Measurements from ENCODE around the gene MRGPRD.
A peak's percentile ranks its signal among the peaks of the same experiment; 100 is the strongest.

The MRGPRD gene

GRCh38 chr11:68950762-68951161 lies 30.0 kb downstream of the MRGPRD start:
- H3K4me3 ChIP-seq (ENCODE audit: low read depth, low read length), result no peak overlapping the region
- H3K27me3 ChIP-seq (replicated peaks), result no peaks in the 10 kb centered on the region
- no peaks in the 10 kb centered on the region for H3K36me3 ChIP-seq (replicated peaks)
- in situ Hi-C loops (cut with HindIII; ENCODE audit: low pct_ligation_motif_present, low sequenced_read_pairs), result no loop called here
- H3K27ac ChIP-seq, result no peak overlapping the region
- TF ChIP-seq CTCF (IDR thresholded peaks at IDR 0.05; ENCODE audit: low read depth, low read length, missing control alignments), result no peak
- no peak for DNase-seq

DNA sequence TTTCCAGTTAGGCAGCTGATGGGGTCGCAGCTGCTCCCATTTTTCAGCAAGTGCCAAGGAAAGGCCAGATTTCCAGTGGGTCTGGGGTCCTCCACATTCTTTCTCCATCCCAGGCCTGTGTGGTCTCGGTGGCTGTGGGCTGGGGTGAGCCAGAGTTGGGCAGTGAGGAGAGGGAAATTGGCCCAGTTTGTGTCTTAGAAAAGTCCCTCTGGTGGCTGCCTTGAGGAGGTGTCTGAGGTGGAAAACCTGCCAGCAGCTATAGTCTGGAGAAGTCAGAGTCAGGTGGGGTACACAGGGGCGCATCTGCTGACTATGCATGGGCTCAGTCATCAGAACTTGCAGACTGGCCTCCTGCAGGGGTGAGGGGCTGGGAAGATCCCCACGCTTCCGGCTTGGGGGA lies 30.5 kb downstream of the MRGPRD start:
- Histone ChIP-seq H3K27ac (no peak overlapping the region), H3K27me3 (replicated peaks) (no peaks in the 10 kb centered on the region), H3K4me3 (ENCODE audit: low read depth, low read length) (no peak overlapping the region), H3K36me3 (replicated peaks) (no peaks in the 10 kb centered on the region)
- TF ChIP-seq CTCF (IDR thresholded peaks at IDR 0.05; ENCODE audit: low read depth, low read length, missing control alignments), result peak; percentile 75
- in situ Hi-C loops (cut with HindIII; ENCODE audit: low pct_ligation_motif_present, low sequenced_read_pairs), result no loop called here
- DNase-seq, result no peak

- DNase-seq, result no peak
- Histone ChIP-seq H3K27ac (no peak overlapping the region), H3K36me3 (replicated peaks) (no peaks in the 10 kb centered on the region), H3K4me3 (ENCODE audit: low read depth, low read length) (no peak overlapping the region), H3K27me3 (replicated peaks) (no peaks in the 10 kb centered on the region)
- no peak for TF ChIP-seq CTCF (IDR thresholded peaks at IDR 0.05; ENCODE audit: low read depth, low read length, missing control alignments)
- in situ Hi-C loops (cut with HindIII; ENCODE audit: low pct_ligation_motif_present, low sequenced_read_pairs), result no loop called here
These were observed 31.9 kb downstream of the MRGPRD start for GRCh38 chr11:68948935-68949334.

DNA sequence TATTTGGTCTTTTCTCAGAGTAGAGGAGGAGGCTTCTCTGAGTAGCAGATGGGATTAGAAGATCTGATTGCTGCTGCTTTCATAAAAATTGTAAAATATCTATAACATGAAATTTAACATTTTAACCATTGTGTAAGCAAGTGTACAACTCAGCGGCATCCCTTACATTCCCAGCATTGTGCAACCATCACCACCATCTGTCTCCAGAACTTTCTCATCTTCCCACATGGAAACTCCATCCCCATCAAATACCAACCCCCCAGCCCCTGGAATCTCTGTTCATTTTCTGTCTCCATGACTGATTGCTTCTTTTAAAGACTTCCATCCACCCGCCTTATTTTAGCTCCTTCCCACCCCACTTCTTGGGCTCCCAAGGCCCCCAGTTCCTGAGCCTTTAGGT lies 32.3 kb downstream of the MRGPRD start:
- Histone ChIP-seq H3K27me3 (replicated peaks) (no peaks in the 10 kb centered on the region), H3K27ac (no peak overlapping the region), H3K36me3 (replicated peaks) (no peaks in the 10 kb centered on the region), H3K4me3 (ENCODE audit: low read depth, low read length) (no peak overlapping the region)
- in situ Hi-C loops (cut with HindIII; ENCODE audit: low pct_ligation_motif_present, low sequenced_read_pairs), result no loop called here
- no peak for DNase-seq
- TF ChIP-seq CTCF (IDR thresholded peaks at IDR 0.05; ENCODE audit: low read depth, low read length, missing control alignments), result no peak

GRCh38 chr11:68947151-68947550 lies 33.6 kb downstream of the MRGPRD start:
- Histone ChIP-seq H3K27me3 (replicated peaks) (no peaks in the 10 kb centered on the region), H3K4me3 (ENCODE audit: low read depth, low read length) (no peak overlapping the region), H3K27ac (no peak overlapping the region), H3K36me3 (replicated peaks) (no peaks in the 10 kb centered on the region)
- in situ Hi-C loops (cut with HindIII; ENCODE audit: low pct_ligation_motif_present, low sequenced_read_pairs), result no loop called here
- no peak for TF ChIP-seq CTCF (IDR thresholded peaks at IDR 0.05; ENCODE audit: low read depth, low read length, missing control alignments)
- DNase-seq, result no peak

GRCh38 chr11:68946416-68947090 lies 34.2 kb downstream of the MRGPRD start:
- TF ChIP-seq CTCF (IDR thresholded peaks at IDR 0.05; ENCODE audit: low read depth, low read length, missing control alignments), result no peak
- peak overlapping the region; percentile 63 for H3K27ac ChIP-seq
- no peaks in the 10 kb centered on the region for H3K27me3 ChIP-seq (replicated peaks)
- DNase-seq, result peak; percentile 72
- in situ Hi-C loops (cut with HindIII; ENCODE audit: low pct_ligation_motif_present, low sequenced_read_pairs), result no loop called here
- H3K36me3 ChIP-seq (replicated peaks), result no peaks in the 10 kb centered on the region
- no peak overlapping the region for H3K4me3 ChIP-seq (ENCODE audit: low read depth, low read length)

Measured in brain microvascular endothelial cell (primary cell).